K562 (cell line): ENCODE results near the gene IRS1. TPM values are rescaled to one million over a fixed set of nuclear protein-coding genes. Genes with fewer than 3 reads are reported as not detected.

Experiments used
- CCNT2 ChIP-seq: IDR thresholded peaks from 2 replicates; pipeline ENCODE4 v1.6.1; 2011; ENCODE audit warnings: borderline replicate concordance, low read depth, mild to moderate bottlenecking, moderate library complexity, mixed read lengths, low read length; ENCODE audit not compliant: insufficient read length; ENCODE audit errors: extremely low read depth
- CGGBP1 ChIP-seq: fragments of 250-450 bp; sonication (Bioruptor Pico); IDR thresholded peaks from 2 replicates; pipeline ENCODE4 v1.9.0; 2021; ENCODE audit warnings: mild to moderate bottlenecking
- HNRNPUL1 ChIP-seq: fragments of 200-400 bp; formaldehyde crosslinking; IDR thresholded peaks from 2 replicates; pipeline ENCODE4 v1.6.1; 2017; ENCODE audit warnings: low read length
- NFRKB ChIP-seq: fragments of 450-650 bp; IDR thresholded peaks from 2 replicates; pipeline ENCODE4 v1.6.1; 2016; ENCODE audit warnings: low read depth
- OTX1 ChIP-seq: fragments of 450-650 bp; formaldehyde crosslinking; IDR thresholded peaks from 2 replicates; pipeline ENCODE4 v1.4.0; 2022; ENCODE audit warnings: mild to moderate bottlenecking
- PRPF4 ChIP-seq: fragments of 200-400 bp; formaldehyde crosslinking; IDR thresholded peaks from one replicate; pipeline ENCODE4 v1.6.1; 2017; ENCODE audit warnings: low read length, low read depth, mild to moderate bottlenecking; ENCODE audit not compliant: insufficient read depth, poor library complexity, severe bottlenecking
- PURB ChIP-seq: sonication (generic); formaldehyde crosslinking; IDR thresholded peaks from 2 replicates; pipeline ENCODE4 v1.9.0; 2021; ENCODE audit warnings: low read depth, mild to moderate bottlenecking, missing genetic modification reagents
- RBM34 ChIP-seq: fragments of 200-400 bp; formaldehyde crosslinking; IDR thresholded peaks from 2 replicates; pipeline ENCODE4 v1.6.1; 2018; ENCODE audit warnings: low read length, borderline replicate concordance; ENCODE audit not compliant: insufficient read depth
- RFX1 ChIP-seq: fragments of 450-650 bp; IDR thresholded peaks from 2 replicates; pipeline ENCODE4 v1.6.1; 2016; ENCODE audit warnings: mild to moderate bottlenecking, moderate library complexity
- ZNF318 ChIP-seq, 2 experiments: fragments of 450-650 bp; IDR thresholded peaks; 2 replicates each; pipeline ENCODE4 v1.6.1; 2016; ENCODE audit warnings: mild to moderate bottlenecking in 2 of 2, borderline replicate concordance in 1 of 2, low read depth in 1 of 2, moderate library complexity in 1 of 2
- polyA plus RNA-seq, 8 experiments: library from polyadenylated mRNA; depleted of rRNA in 4 of 8; stranded (reverse) in 5 of 8; unstranded in 3 of 8; fragments of >200 nt; fragmentation: Nextera tagmentation in 2 of 8; fragmentation: Illumina TruSeq in 1 of 8; extraction: Ambion mirVana in 2 of 8; extraction: Trizol in 1 of 8; gene quantifications; 2 replicates each; pipeline versions ENCODE4 v1.2.1 to v1.2.3, GENCODE V29; 2011 to 2014; ENCODE audit warnings: inconsistent platforms in 1 of 8, missing spikeins in 1 of 8
- total RNA-seq, 7 experiments: library from RNA; depleted of rRNA in 6 of 7; stranded (reverse); fragments of >200 nt in 6 of 7; fragmentation: Illumina TruSeq in 2 of 7; extraction: Trizol in 2 of 7; gene quantifications; 2 replicates each; pipeline versions ENCODE4 v1.2.1 to v1.2.3, GENCODE V29; 2011 to 2021; ENCODE audit warnings: low replicate concordance in 1 of 7
- TF ChIP-seq, protein P1 (sequence below): sonication (generic); formaldehyde crosslinking; IDR thresholded peaks from 2 replicates; pipeline ENCODE4 v1.8.0; 2023; ENCODE audit warnings: missing genetic modification reagents, mild to moderate bottlenecking, borderline replicate concordance
- TF ChIP-seq, protein P2 (sequence below): sonication (generic); formaldehyde crosslinking; IDR thresholded peaks from 2 replicates; pipeline ENCODE4 v1.9.0; 2022; ENCODE audit warnings: mild to moderate bottlenecking, missing genetic modification reagents

The IRS1 gene
- total and polyA plus RNA-seq, 9 of the 15 experiments (the other 6 are each of a cell fraction or from before 2014, with no cell fraction given), result under 0.01 to 0.31 (median 0.08) TPM; not detected in 1

DNA sequence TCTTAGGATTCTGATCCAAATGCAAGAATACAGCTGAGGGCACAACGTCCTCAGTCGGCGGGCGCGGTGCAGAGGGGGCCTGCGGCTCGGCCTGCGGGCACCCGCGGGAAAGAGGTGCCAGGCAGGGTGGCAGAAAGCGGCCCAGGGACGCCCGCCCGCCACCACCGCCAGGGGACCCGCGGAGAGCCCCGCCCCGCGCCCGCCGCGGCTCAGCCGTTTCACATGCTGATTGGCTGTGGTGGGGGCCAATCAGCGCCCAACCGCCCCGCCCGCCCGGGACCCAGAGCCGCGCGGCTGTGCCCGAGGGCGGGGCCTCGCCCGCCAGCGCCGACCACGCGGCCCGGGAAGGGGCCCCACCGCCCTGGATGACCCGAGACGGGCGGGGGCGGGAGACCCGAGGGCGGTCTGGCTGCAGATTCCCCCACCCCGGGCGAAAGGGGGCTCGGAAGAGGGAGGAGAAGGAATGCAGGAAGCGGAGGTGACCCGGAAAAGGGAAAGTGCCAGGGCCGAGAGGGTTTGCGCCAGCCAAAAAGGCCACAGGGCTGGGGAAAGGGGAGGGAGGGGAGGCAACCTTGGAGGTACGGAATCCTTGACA, 8.0 kb downstream of the IRS1 start (continued):
- TF ChIP-seq ZNF318 (IDR thresholded peaks at IDR 0.05; ENCODE audit: borderline replicate concordance in 1 of 2, low read depth in 1 of 2) (no peak), OTX1 (CRISPR knock-in tag) (no peak), CCNT2 (no peak), PRPF4 (no peak), PURB (CRISPR knock-in tag) (no peak), CGGBP1 (CRISPR knock-in tag) (no peak), HNRNPUL1 (no peak), RFX1 (no peak), RBM34 (no peak), NFRKB (0 out of 2 replicates have a peak, but pooled peaks have one; percentile 41)
- TF ChIP-seq, protein P1, sequence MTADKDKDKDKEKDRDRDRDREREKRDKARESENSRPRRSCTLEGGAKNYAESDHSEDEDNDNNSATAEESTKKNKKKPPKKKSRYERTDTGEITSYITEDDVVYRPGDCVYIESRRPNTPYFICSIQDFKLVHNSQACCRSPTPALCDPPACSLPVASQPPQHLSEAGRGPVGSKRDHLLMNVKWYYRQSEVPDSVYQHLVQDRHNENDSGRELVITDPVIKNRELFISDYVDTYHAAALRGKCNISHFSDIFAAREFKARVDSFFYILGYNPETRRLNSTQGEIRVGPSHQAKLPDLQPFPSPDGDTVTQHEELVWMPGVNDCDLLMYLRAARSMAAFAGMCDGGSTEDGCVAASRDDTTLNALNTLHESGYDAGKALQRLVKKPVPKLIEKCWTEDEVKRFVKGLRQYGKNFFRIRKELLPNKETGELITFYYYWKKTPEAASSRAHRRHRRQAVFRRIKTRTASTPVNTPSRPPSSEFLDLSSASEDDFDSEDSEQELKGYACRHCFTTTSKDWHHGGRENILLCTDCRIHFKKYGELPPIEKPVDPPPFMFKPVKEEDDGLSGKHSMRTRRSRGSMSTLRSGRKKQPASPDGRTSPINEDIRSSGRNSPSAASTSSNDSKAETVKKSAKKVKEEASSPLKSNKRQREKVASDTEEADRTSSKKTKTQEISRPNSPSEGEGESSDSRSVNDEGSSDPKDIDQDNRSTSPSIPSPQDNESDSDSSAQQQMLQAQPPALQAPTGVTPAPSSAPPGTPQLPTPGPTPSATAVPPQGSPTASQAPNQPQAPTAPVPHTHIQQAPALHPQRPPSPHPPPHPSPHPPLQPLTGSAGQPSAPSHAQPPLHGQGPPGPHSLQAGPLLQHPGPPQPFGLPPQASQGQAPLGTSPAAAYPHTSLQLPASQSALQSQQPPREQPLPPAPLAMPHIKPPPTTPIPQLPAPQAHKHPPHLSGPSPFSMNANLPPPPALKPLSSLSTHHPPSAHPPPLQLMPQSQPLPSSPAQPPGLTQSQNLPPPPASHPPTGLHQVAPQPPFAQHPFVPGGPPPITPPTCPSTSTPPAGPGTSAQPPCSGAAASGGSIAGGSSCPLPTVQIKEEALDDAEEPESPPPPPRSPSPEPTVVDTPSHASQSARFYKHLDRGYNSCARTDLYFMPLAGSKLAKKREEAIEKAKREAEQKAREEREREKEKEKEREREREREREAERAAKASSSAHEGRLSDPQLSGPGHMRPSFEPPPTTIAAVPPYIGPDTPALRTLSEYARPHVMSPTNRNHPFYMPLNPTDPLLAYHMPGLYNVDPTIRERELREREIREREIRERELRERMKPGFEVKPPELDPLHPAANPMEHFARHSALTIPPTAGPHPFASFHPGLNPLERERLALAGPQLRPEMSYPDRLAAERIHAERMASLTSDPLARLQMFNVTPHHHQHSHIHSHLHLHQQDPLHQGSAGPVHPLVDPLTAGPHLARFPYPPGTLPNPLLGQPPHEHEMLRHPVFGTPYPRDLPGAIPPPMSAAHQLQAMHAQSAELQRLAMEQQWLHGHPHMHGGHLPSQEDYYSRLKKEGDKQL (CRISPR knock-in tag), result no peak
- TF ChIP-seq, protein P2, sequence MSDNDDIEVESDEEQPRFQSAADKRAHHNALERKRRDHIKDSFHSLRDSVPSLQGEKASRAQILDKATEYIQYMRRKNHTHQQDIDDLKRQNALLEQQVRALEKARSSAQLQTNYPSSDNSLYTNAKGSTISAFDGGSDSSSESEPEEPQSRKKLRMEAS (CRISPR knock-in tag), result peak; percentile 92
